Cardiac fibroblast (primary cell): ENCODE data around the gene LRRC37A.
"Not testable (repeated sequence)": the region's sequence is repeated elsewhere in the genome, so short reads cannot be mapped to it uniquely, and the experiment has no call there.

Source experiments
- DNase-seq, 2 donors: peaks; one replicate each; pipeline versions ENCODE4 v3.0.0 to v3.0.0-alpha.2; 2010; ENCODE audit warnings: low read depth in 2 of 2
- H3K4me3 ChIP-seq, 2 donors: replicated peaks in 1 of 2; 1 replicate in 1 of 2; 2 replicates in 1 of 2; pipeline ENCODE4 v1.5.1; 2011; ENCODE audit warnings: low read depth in 2 of 2, low read length in 2 of 2, mild to moderate bottlenecking in 2 of 2, moderate library complexity in 1 of 2
- TF ChIP-seq, protein P1 (sequence below): IDR thresholded peaks from one replicate; pipeline ENCODE4 v1.5.1; 2011; ENCODE audit warnings: low read depth, mild to moderate bottlenecking, low read length, inconsistent platforms

The LRRC37A gene

DNA sequence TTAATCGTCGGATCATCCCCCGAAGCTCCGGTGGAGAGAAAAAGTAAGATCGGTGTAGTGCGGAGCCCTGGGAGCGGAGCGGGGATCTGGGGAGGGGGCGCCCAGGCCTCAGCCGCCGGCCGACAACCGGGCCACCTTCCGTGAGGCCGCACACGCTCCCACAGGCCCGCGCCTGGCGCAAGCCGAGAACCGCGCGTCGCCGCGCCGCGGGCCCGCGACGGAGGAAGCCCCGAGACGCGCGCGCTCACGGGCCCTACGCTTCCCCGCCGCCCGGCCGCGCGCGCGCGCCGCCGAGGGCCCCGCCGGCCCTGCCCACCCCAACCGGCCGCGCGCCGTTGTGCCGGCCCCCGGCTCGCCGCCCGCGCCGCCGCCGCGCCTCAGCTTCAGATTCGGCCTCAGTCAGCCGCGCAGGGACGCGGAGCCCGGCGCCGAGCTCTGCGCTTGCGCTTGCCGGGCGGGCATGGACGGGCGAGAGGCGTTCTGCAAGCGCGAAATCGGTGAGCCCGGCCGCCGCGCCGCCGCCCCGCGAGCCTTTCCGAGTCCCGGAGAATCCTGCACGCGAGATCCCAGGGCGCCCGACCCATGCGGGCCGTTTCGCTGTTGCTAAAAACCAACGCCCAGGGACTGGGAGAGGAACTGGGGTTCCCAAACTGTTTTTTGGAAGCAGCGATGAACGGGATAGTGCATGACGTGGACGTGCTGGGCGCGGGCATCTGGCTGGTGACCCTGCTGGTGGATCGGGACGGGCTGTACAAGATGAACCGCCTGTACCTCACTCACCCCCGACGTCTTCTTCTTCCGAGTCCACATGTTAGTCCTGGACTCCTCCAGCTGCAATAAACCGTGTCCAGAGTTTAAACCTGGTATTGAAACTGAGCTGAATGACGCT lies 28.0 kb upstream of the LRRC37A start:
- peak; percentile 89 to 90 for DNase-seq
- TF ChIP-seq, protein P1, sequence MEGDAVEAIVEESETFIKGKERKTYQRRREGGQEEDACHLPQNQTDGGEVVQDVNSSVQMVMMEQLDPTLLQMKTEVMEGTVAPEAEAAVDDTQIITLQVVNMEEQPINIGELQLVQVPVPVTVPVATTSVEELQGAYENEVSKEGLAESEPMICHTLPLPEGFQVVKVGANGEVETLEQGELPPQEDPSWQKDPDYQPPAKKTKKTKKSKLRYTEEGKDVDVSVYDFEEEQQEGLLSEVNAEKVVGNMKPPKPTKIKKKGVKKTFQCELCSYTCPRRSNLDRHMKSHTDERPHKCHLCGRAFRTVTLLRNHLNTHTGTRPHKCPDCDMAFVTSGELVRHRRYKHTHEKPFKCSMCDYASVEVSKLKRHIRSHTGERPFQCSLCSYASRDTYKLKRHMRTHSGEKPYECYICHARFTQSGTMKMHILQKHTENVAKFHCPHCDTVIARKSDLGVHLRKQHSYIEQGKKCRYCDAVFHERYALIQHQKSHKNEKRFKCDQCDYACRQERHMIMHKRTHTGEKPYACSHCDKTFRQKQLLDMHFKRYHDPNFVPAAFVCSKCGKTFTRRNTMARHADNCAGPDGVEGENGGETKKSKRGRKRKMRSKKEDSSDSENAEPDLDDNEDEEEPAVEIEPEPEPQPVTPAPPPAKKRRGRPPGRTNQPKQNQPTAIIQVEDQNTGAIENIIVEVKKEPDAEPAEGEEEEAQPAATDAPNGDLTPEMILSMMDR = no peak
- H3K4me3 ChIP-seq = peak overlapping the region; percentile 68 to 81

DNA sequence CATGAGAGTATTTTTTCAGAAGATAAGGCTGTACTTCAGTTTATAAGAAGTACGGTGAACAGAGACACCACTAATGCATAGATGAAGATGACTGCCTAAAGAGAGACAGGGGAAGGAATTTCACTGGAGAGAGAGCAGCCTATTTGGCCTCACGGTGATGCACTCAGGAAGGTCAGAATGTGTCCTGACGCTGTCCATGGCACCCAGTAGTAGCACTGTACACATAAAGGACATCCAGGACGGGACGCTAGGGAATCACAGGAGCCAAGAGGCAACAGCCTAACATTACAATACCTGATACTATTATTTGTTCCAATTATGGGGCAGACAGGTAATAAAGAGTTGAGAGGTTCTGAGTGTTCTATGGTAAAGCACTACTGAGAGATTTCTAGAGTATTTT lies 24.9 kb upstream of the LRRC37A start:
- TF ChIP-seq, protein P1 = no peak
- DNase-seq = no peak
- no peak overlapping the region for H3K4me3 ChIP-seq

DNA sequence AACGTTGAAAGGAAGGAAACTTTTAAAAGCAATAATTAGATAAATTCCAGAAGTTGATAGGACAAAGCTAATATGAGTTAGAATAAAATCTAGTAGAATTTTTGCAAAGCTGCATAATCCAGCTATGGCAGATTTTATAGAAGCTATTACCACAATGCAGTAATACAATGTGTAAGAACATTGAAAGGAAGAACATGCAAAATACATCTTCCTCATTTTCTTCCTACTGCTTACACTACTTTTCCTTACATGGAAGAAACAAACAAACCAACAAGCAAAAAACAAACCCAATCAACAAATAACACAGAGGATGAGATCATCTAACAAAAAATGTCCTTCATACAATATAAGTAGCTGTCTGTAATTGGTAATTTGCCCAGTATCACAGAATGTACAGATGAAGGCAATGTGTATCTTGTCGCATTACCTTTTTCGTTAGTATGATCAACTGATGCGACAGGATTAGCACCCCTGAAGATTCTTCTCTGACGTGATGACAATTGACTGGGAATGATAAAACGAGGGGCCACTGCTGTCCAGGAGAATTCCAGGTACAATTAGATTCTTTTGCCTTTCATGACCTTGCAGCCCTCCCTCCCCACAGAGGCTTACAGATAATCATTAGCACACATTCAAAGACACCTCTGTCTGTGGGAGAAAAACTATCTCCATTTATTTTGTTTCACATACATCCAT lies 21.2 kb upstream of the LRRC37A start:
- TF ChIP-seq, protein P1 = no peak
- no peak for DNase-seq
- no peak overlapping the region for H3K4me3 ChIP-seq

DNA sequence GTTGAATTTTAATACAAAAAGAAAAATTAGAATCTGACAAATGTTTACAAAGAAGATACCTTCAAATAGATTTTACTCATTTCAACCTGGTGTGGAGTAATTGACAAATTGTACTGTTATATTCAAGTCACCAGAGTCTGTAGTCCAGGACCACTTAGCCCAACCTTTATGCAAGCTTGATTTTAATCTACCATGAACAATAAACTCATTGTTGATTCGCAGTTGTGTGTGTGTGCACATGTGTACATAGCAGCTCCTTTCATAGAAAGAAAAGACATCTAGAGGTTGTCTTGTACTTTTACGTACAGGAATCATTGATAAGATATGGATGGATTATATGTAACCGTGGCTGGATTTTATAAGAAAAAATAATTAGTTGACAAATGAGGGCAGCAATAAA lies 20.7 kb upstream of the LRRC37A start:
- TF ChIP-seq, protein P1 = no peak
- no peak for DNase-seq
- no peak overlapping the region for H3K4me3 ChIP-seq

DNA sequence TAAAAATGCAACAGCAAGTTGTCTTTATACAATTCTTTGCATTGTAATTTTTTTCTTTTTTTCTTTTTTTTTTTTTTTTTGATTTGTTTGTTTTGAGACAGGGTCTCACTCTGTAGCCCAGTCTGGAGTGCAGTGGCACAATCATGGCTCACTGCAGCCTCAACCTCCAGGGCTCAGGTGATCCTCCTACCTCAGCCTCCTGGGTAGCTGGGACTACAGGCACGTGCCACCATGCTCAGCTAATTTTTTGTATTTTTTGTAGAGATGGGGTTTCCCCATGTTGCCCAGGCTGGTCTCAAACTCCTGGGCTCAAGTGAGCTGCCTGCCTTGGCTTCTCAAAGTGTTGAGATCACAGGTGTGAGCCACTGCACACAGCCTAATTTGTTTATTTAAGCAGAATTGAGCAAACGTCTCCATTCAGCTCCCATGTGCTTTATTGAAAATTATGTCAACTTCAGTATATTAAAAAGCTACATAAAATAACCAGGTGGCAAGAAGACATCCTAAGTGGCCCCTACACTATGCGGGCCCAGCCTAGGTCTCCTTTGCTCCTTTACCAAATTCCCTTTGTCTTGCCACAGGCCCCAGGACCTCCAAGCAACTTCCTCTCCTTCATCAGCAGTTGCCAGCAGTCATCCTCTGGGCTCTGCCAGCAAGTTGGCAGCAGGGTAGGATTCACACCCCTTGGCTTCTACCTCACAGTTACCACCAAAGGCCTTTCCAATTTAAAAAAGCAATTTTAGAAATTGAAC lies 18.0 kb upstream of the LRRC37A start:
- not testable (repeated sequence) for DNase-seq, H3K4me3 ChIP-seq

DNA sequence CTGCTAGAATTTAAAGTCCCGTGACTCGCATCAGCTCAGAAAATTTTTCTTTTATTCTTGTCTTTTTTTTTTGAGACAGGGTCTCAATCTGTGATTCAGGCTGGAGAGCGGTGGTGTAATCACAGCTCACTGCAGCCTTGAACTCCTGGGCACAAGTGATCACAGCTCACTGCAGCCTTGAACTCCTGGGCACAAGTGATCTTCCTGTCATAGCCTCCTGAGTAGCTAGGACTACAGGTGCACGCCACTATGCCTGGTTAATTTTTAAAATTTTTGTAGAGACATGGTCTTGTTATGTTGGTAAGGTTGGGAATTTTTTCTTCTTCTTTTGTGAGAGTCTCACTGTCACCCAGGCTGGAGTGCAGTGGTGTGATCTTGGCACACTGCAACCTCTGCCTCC lies 13.6 kb upstream of the LRRC37A start:
- H3K4me3 ChIP-seq, DNase-seq: not testable (repeated sequence)

DNA sequence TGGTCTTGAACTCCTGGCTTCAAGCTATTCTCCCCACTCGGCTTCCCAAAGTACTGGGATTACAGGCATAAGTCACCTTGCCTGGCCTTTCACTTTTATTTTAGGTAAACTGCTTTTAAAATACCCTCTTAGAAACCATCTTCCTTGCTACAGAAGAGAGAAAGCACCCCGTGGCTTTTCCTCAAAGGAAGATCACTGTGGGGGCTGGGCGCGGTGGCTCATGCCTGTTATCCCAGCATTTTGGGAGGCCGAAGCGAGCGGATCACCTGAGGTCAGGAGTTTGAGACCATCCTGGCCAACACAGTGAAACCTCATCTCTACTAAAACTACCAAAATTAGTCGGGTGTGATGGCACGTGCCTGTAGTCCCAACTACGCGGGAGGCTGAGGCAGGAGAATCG lies 12.3 kb upstream of the LRRC37A start:
- H3K4me3 ChIP-seq, DNase-seq: not testable (repeated sequence)

DNA sequence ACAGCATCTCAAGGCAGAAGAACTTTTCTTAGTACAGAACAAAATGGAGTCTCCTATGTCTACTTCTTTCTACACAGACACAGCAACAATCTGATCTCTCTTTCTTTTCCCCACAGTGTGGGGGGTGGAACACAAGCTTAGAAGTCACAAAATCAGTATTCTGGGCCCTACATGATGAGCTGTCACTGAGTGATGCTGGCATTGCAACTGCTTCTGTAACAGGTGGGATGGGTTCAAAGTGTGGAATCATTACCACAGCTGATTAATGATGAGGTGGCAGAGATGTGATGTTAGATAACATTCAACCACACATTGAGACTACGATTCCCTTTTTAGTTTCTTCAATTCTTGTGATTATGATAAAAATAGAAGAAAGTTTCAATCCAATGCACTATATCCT lies 10.5 kb upstream of the LRRC37A start:
- H3K4me3 ChIP-seq, DNase-seq: not testable (repeated sequence)

DNA sequence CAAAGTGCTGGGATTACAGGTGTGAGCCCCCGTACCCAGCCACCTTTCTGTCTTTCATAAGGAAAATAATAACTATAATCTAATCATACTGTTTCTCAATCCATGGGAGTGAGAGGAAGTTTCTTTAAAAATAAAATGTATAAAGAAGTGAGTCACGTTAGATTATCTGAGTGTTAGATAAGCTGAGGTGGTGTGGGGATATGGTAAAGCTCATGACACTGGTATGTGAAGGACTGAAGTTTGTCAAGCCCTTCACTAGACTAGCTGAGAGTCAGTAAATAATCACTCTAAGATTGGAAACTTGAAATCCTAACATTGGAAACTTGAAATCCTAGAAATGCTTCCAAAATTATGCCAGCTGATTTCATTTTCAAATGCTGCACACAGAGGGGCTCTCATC lies 9.4 kb upstream of the LRRC37A start:
- not testable (repeated sequence) for H3K4me3 ChIP-seq, DNase-seq
